ENCODE measurements around the gene EHBP1.
A peak's percentile ranks its signal among the peaks of the same experiment; 100 is the strongest.

Gene EHBP1

DNA sequence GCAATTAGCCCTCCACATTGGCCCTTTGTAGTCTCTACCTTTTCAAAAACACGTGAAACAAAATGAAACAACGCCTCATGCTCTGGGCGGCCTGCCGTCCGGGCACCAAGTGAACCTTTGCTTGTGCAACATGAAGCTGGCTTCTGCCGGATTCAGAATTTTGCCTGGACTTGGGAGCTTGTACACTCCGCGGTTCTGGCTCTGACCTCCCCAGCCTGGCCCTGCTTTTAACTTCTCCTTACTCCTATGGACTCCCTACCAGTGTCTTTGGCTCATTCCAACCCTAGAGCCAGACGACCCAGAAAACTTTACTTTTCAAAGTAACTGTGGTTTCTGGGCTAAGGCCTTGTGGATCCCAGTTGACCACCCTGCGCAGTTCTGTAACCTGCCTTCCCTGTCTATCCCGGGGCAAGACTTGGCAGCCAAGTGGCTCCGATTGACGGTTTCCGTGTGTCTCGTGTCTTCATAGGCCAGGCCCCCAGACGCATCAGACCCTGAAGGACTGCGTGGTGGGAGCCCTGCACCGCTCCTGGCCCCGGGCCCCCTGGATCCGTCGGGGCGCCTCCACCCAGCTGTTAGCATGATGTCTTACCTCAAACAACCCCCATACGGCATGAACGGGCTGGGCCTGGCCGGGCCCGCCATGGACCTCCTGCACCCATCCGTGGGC is 347.0 kb downstream of the EHBP1 start:
- peak overlapping the region; percentile 63 for H3K4me3 ChIP-seq (ENCODE audit: low read length)
- no peak for DNase-seq (ENCODE audit: low read depth)
- TF ChIP-seq, protein P1, sequence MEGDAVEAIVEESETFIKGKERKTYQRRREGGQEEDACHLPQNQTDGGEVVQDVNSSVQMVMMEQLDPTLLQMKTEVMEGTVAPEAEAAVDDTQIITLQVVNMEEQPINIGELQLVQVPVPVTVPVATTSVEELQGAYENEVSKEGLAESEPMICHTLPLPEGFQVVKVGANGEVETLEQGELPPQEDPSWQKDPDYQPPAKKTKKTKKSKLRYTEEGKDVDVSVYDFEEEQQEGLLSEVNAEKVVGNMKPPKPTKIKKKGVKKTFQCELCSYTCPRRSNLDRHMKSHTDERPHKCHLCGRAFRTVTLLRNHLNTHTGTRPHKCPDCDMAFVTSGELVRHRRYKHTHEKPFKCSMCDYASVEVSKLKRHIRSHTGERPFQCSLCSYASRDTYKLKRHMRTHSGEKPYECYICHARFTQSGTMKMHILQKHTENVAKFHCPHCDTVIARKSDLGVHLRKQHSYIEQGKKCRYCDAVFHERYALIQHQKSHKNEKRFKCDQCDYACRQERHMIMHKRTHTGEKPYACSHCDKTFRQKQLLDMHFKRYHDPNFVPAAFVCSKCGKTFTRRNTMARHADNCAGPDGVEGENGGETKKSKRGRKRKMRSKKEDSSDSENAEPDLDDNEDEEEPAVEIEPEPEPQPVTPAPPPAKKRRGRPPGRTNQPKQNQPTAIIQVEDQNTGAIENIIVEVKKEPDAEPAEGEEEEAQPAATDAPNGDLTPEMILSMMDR (IDR thresholded peaks at IDR 0.05; ENCODE audit: insufficient read depth, low read depth, low read length, missing control alignments), result no peak

DNA sequence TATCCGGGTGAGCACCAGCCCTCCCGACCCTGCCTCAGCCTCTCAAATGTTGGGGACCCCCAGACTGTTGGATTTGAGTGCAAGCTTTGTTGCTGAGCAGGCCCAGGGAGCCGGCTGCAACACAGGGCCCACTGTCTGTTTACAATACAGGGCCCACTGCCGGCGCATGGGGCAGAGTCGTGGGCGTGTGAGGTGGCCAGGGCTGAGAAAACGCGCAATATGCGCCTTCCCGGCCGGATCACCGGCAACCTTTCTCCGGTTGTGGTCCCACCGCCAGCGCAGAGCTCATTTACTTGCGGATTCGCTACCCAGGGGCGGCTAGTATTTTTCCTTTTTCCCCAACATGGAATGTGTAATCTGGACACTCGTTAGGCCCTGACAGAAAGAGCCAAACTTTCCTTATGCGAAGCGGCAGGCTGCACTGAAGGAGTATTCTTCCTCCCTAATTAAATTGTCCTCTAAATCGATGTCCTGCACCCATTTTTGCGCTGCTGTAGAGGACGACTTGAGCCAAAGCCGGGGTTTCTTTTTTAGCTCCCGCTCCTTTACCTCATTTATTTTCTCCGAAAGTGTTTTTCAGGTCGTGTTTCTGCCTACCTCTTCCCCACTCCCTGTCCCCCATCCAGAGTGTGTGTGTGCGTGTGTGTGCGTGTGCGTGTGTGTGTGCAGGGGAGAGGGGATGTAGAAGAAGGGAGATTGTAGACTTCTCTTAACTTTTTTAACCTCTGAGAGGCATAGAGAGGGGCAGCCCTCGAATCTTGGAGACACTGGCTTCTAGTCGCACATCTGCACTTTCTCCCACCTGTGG is 347.8 kb downstream of the EHBP1 start:
- TF ChIP-seq, protein P1 (IDR thresholded peaks at IDR 0.05; ENCODE audit: insufficient read depth, low read depth, low read length, missing control alignments), result no peak
- no peak for DNase-seq (ENCODE audit: low read depth)
- H3K4me3 ChIP-seq (ENCODE audit: low read length), result no peak overlapping the region

DNA sequence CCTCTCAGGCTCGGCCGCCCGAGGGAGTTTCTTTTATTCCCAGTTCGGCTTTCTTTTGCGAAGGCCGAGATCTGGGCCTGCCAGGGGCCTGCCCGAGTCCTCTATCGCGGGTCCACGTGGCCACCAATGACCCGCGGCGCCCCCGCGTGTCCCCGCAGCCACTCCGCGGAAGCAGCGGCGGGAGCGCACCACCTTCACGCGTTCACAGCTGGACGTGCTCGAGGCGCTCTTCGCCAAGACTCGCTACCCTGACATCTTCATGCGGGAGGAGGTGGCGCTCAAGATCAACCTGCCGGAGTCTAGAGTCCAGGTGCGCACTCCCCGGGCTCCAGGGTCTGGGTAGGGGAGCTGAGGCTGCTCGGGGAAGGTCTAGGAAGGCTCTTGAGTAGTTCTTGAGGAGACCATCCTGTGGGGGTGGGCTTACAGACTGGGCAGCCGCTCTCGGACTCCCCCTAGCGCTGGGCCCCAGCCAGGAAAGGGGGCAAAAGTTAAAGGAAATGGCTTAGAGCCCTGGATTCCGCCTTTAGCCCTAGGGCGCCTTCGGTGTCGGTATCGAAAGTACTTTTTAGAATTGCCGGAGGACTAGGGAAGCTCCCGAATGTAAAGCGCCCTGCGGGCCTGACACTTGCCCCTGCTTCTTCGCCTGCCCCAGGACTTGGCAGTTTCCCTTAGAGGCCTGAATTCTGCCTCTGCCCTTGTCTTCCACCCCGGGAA is 348.5 kb downstream of the EHBP1 start:
- DNase-seq (ENCODE audit: low read depth), result no peak
- TF ChIP-seq, protein P1 (IDR thresholded peaks at IDR 0.05; ENCODE audit: insufficient read depth, low read depth, low read length, missing control alignments), result no peak
- H3K4me3 ChIP-seq (ENCODE audit: low read length), result no peak overlapping the region

DNA sequence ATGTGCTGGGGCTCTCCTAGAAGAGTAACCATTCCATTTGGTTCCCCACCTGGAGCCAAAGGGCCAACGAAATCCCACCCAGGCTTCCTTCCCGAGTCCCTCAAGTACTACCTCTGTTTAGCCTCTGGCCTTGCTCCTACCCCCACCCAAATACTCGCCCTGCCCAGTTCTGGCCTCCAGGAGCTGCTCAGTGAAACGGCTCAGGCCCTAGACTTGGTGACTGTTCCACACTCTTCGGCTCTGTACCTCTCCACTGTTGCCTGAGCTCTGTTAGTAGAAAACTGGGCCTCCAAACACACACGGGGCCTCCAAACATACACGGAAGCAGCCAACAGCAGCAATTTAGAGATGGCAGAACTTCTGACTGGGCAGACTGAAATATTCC is 349.3 kb downstream of the EHBP1 start:
- DNase-seq (ENCODE audit: low read depth), result no peak
- TF ChIP-seq, protein P1 (IDR thresholded peaks at IDR 0.05; ENCODE audit: insufficient read depth, low read depth, low read length, missing control alignments), result no peak
- no peak overlapping the region for H3K4me3 ChIP-seq (ENCODE audit: low read length)

DNA sequence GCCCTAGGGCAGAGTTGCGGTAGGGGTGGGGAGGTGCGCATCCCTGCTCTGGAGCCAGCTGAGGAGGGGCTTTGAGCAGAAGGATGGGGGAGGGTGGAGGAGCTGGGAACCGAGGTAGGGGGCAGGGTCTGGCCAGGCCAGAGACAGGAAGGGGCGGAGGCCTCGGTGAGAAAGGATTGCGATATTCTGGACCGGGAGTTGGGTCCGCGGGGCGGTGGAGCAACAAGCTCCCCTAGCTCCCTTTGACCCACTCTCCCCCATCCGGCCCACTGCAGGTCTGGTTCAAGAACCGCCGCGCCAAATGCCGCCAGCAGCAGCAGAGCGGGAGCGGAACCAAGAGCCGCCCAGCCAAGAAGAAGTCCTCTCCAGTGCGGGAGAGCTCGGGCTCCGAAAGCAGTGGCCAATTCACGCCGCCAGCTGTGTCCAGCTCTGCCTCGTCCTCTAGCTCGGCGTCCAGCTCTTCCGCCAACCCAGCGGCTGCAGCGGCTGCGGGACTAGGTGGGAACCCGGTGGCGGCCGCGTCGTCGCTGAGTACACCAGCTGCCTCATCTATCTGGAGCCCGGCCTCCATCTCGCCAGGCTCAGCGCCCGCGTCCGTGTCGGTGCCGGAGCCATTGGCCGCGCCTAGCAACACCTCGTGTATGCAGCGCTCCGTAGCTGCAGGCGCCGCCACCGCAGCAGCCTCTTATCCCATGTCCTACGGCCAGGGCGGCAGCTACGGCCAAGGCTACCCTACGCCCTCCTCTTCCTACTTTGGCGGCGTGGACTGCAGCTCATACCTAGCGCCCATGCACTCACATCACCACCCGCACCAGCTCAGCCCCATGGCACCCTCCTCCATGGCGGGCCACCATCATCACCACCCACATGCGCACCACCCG is 350.0 kb downstream of the EHBP1 start:
- TF ChIP-seq, protein P1 (IDR thresholded peaks at IDR 0.05; ENCODE audit: insufficient read depth, low read depth, low read length, missing control alignments), result no peak
- no peak overlapping the region for H3K4me3 ChIP-seq (ENCODE audit: low read length)
- no peak for DNase-seq (ENCODE audit: low read depth)
